H9 (cell line): Measurements from ENCODE around the gene CDC27. TPM values are rescaled to one million over a fixed set of nuclear protein-coding genes. Genes with fewer than 3 reads are reported as not detected.
"Not testable (repeated sequence)": the region's sequence is repeated elsewhere in the genome, so short reads cannot be mapped to it uniquely, and the experiment has no call there.

Experiments used
- DNase-seq: peaks from one replicate; pipeline ENCODE4 v3.0.0-alpha.2; 2017
- H2AFZ ChIP-seq: one replicate; pipeline ENCODE4 v1.6.1; 2013; ENCODE audit warnings: mild to moderate bottlenecking, low read length, control low read depth, moderate library complexity
- H2AK5ac ChIP-seq: 2 replicates; pipeline ENCODE4 v1.6.1; 2013; ENCODE audit warnings: low read length, control low read depth, mixed read lengths; ENCODE audit not compliant: insufficient read length
- H2BK120ac ChIP-seq: one replicate; pipeline ENCODE4 v1.6.1; 2013; ENCODE audit warnings: low read depth, mild to moderate bottlenecking, low read length, control low read depth, inconsistent platforms; ENCODE audit not compliant: poor library complexity, severe bottlenecking
- H2BK12ac ChIP-seq: 2 replicates; pipeline ENCODE4 v1.6.1; 2013; ENCODE audit warnings: low read length, control low read depth, mixed read lengths, low read depth; ENCODE audit not compliant: insufficient read length
- H2BK15ac ChIP-seq: 2 replicates; pipeline ENCODE4 v1.6.1; 2013; ENCODE audit warnings: low read depth, low read length, control low read depth
- H2BK20ac ChIP-seq: one replicate; pipeline ENCODE4 v1.6.1; 2013; ENCODE audit warnings: low read depth, mild to moderate bottlenecking, low read length, control low read depth, inconsistent platforms; ENCODE audit not compliant: poor library complexity, severe bottlenecking
- H2BK5ac ChIP-seq: 2 replicates; pipeline ENCODE4 v1.6.1; 2013; ENCODE audit warnings: low read length, control low read depth, mixed read lengths; ENCODE audit not compliant: insufficient read length
- H3K14ac ChIP-seq: 2 replicates; pipeline ENCODE4 v1.6.1; 2013; ENCODE audit warnings: low read length, control low read depth; ENCODE audit not compliant: insufficient read depth
- H3K18ac ChIP-seq: 2 replicates; pipeline ENCODE4 v1.6.1; 2013; ENCODE audit warnings: low read depth, mild to moderate bottlenecking, mixed read lengths, low read length, control low read depth; ENCODE audit not compliant: insufficient read length
- H3K23ac ChIP-seq: 2 replicates; pipeline ENCODE4 v1.6.1; 2013; ENCODE audit warnings: low read length, control low read depth, mixed read lengths, low read depth; ENCODE audit not compliant: insufficient read length
- H3K23me2 ChIP-seq: 2 replicates; pipeline ENCODE4 v1.6.1; 2013; ENCODE audit warnings: low read depth, mild to moderate bottlenecking, mixed read lengths, low read length, control low read depth; ENCODE audit not compliant: insufficient read length, poor library complexity, severe bottlenecking
- H3K27ac ChIP-seq: 2 replicates; pipeline ENCODE4 v1.5.1; 2013; ENCODE audit warnings: low read length, control low read depth, mixed read lengths, low read depth; ENCODE audit not compliant: insufficient read length
- H3K27me3 ChIP-seq: 2 replicates; pipeline ENCODE4 v1.6.1; 2013; ENCODE audit warnings: low read length, control low read depth, inconsistent platforms; ENCODE audit not compliant: insufficient read depth
- H3K4ac ChIP-seq: 2 replicates; pipeline ENCODE4 v1.6.1; 2013; ENCODE audit warnings: low read depth, mild to moderate bottlenecking, control low read depth, inconsistent platforms, low read length, moderate library complexity
- H3K4me1 ChIP-seq: 2 replicates; pipeline ENCODE4 v1.6.1; 2013; ENCODE audit warnings: low read length, control low read depth, inconsistent platforms; ENCODE audit not compliant: insufficient read depth
- H3K4me2 ChIP-seq: 2 replicates; pipeline ENCODE4 v1.6.1; 2013; ENCODE audit warnings: low read length, control low read depth, mixed read lengths; ENCODE audit not compliant: insufficient read length, insufficient read depth
- H3K56ac ChIP-seq: 2 replicates; pipeline ENCODE4 v1.6.1; 2013; ENCODE audit warnings: low read depth, mild to moderate bottlenecking, mixed read lengths, low read length, control low read depth; ENCODE audit not compliant: insufficient read length
- H3K79me1 ChIP-seq: 2 replicates; pipeline ENCODE4 v1.6.1; 2013; ENCODE audit warnings: low read depth, mild to moderate bottlenecking, moderate library complexity, low read length, control low read depth, inconsistent platforms; ENCODE audit not compliant: insufficient read depth, poor library complexity, severe bottlenecking
- H3K79me2 ChIP-seq: 2 replicates; pipeline ENCODE4 v1.6.1; 2013; ENCODE audit warnings: low read length, control low read depth, inconsistent platforms; ENCODE audit not compliant: insufficient read depth
- H3K9ac ChIP-seq: 2 replicates; pipeline ENCODE4 v1.6.1; 2013; ENCODE audit warnings: low read length, control low read depth, mixed read lengths; ENCODE audit not compliant: insufficient read length; ENCODE audit errors: extremely low read depth
- H3K9me3 ChIP-seq: one replicate; pipeline ENCODE4 v1.6.1; 2013; ENCODE audit warnings: low read depth, low read length, inconsistent platforms; ENCODE audit not compliant: control insufficient read depth
- H3T11ph ChIP-seq: one replicate; pipeline ENCODE4 v1.6.1; 2013; ENCODE audit warnings: mild to moderate bottlenecking, low read length, control low read depth, inconsistent platforms
- H4K20me1 ChIP-seq: one replicate; pipeline ENCODE4 v1.6.1; 2013; ENCODE audit not compliant: control insufficient read depth, insufficient read length, insufficient read depth
- H4K5ac ChIP-seq: 2 replicates; pipeline ENCODE4 v1.6.1; 2013; ENCODE audit warnings: low read depth, mild to moderate bottlenecking, mixed read lengths, low read length, control low read depth; ENCODE audit not compliant: insufficient read length
- H4K8ac ChIP-seq: replicated peaks from 2 replicates; pipeline ENCODE4 v1.6.1; 2013; ENCODE audit warnings: low read length, control low read depth, mixed read lengths, low read depth; ENCODE audit not compliant: insufficient read length
- H4K91ac ChIP-seq: 2 replicates; pipeline ENCODE4 v1.6.1; 2013; ENCODE audit warnings: low read depth, mild to moderate bottlenecking, moderate library complexity, mixed read lengths, low read length, control low read depth; ENCODE audit not compliant: insufficient read length
- H3K27ac Mint-ChIP-seq, 3 experiments: 2 replicates in 2 of 3; 3 replicates in 1 of 3; pipeline ENCODE4 v1.8.0; 2020 to 2021; ENCODE audit warnings: mixed read lengths in 3 of 3, mild to moderate bottlenecking in 1 of 3, moderate library complexity in 1 of 3
- H3K27me3 Mint-ChIP-seq: 2 replicates; pipeline ENCODE4 v1.8.0; 2021; ENCODE audit warnings: low read depth, mild to moderate bottlenecking, moderate library complexity, mixed read lengths
- H3K36me3 Mint-ChIP-seq, 3 experiments: 2 replicates in 2 of 3; 3 replicates in 1 of 3; pipeline ENCODE4 v1.8.0; 2020 to 2021; ENCODE audit warnings: low read depth in 3 of 3, mixed read lengths in 3 of 3; ENCODE audit not compliant: insufficient read depth in 1 of 3
- H3K4me1 Mint-ChIP-seq, 2 experiments: 2 replicates each; pipeline ENCODE4 v1.8.0; 2020; ENCODE audit warnings: mixed read lengths in 2 of 2
- H3K4me3 Mint-ChIP-seq, 2 experiments: 2 replicates in 1 of 2; 3 replicates in 1 of 2; pipeline ENCODE4 v1.8.0; 2020 to 2021; ENCODE audit warnings: mild to moderate bottlenecking in 2 of 2, mixed read lengths in 2 of 2, moderate library complexity in 1 of 2
- H3K9me3 Mint-ChIP-seq, 2 experiments: 2 replicates in 1 of 2; 3 replicates in 1 of 2; pipeline ENCODE4 v1.8.0; 2020; ENCODE audit warnings: mild to moderate bottlenecking in 2 of 2, mixed read lengths in 2 of 2, moderate library complexity in 1 of 2
- WGBS: extraction: QIAGEN DNeasy Blood & Tissue Kit; methylation state at CpG from one replicate; pipeline ENCODE4 v1.1.7; 2013; ENCODE audit warnings: missing lambda C conversion rate, low lambda C conversion rate, mixed read lengths; ENCODE audit not compliant: insufficient read length; ENCODE audit errors: extremely low coverage; 5-methylcytosine and 5-hydroxymethylcytosine counted together
- total RNA-seq: library from RNA; stranded (reverse); gene quantifications from 2 replicates; pipeline ENCODE4 v1.2.1, GENCODE V29; 2021
- TF ChIP-seq, protein P1 (sequence below): fragments of 200-600 bp; sonication (generic); conservative IDR thresholded peaks from 3 replicates; pipeline ENCODE4 v1.8.0; 2021; ENCODE audit warnings: antibody characterized with exemption, mild to moderate bottlenecking

Gene CDC27
- total RNA-seq, 1 experiment from 2014 or later = 82.5 TPM

DNA sequence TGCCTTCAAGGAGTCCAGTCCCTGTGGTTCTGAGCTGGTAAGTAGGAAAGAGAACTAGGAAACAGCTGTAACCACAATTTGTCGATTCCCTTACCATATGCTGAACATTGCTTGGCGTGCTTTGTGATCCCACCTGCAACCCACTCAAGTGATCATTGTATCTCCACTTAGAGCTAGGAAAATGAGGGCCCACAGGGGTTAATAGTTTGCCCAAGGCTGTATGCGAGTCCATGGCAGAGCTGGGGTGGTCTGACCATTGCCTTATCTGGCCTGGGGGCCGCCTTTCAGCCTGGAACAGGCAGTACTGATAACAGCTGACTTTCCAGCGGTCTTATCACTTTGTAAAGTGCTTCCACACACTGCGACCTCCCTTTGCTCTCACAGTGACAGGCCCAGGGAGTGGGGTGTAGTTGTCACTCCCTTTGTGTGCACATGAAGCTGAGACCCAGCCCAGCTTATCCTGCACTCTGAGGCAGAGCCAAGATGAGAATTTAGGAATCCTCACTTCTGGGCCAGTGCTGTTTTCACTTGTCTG is 29.9 kb upstream of the CDC27 start:
- Histone ChIP-seq H3K14ac (no peak overlapping the region), H3K4me2 (no peak overlapping the region), H3K27ac (no peak overlapping the region), H3K23ac (no peak overlapping the region), H3K79me1 (no peaks in the 10 kb centered on the region), H2BK5ac (no peak overlapping the region), H2BK15ac (no peak overlapping the region), H2AK5ac (no peak overlapping the region), H4K91ac (no peak overlapping the region), H2BK12ac (no peak overlapping the region), H3K23me2 (no peaks in the 10 kb centered on the region), H4K8ac (no peak overlapping the region), H3K18ac (no peak overlapping the region), H3K9ac (no peak overlapping the region), H3K27me3 (no peaks in the 10 kb centered on the region), H4K5ac (no peak overlapping the region), H2BK120ac (no peak overlapping the region), H3K4me1 (peaks cover 5% of the 10 kb centered on the region; the same call in 1 of the 2 replicates), H3T11ph (no peak overlapping the region), H2AFZ (no peak overlapping the region), H3K79me2 (no peaks in the 10 kb centered on the region), H4K20me1 (no peaks in the 10 kb centered on the region), H3K4ac (no peak overlapping the region), H3K56ac (no peak overlapping the region), H3K9me3 (no peaks in the 10 kb centered on the region), H2BK20ac (no peak overlapping the region)
- Mint-ChIP-seq H3K4me1 (peaks cover 15 to 20% of the 10 kb centered on the region in 2 experiments), H3K27ac (no peak overlapping the region), H3K4me3 (no peak overlapping the region), H3K36me3 (peaks cover 0 to 6% (median 2%) of the 10 kb centered on the region in 3 experiments; a peak in 3 of 7 replicates), H3K27me3 (peaks cover 21% of the 10 kb centered on the region), H3K9me3 (peaks cover 4 to 14% of the 10 kb centered on the region in 2 experiments)
- no CpG with 5 or more reads among the region's 6 CpGs for WGBS
- TF ChIP-seq, protein P1, sequence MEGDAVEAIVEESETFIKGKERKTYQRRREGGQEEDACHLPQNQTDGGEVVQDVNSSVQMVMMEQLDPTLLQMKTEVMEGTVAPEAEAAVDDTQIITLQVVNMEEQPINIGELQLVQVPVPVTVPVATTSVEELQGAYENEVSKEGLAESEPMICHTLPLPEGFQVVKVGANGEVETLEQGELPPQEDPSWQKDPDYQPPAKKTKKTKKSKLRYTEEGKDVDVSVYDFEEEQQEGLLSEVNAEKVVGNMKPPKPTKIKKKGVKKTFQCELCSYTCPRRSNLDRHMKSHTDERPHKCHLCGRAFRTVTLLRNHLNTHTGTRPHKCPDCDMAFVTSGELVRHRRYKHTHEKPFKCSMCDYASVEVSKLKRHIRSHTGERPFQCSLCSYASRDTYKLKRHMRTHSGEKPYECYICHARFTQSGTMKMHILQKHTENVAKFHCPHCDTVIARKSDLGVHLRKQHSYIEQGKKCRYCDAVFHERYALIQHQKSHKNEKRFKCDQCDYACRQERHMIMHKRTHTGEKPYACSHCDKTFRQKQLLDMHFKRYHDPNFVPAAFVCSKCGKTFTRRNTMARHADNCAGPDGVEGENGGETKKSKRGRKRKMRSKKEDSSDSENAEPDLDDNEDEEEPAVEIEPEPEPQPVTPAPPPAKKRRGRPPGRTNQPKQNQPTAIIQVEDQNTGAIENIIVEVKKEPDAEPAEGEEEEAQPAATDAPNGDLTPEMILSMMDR = no peak
- DNase-seq = no peak

DNA sequence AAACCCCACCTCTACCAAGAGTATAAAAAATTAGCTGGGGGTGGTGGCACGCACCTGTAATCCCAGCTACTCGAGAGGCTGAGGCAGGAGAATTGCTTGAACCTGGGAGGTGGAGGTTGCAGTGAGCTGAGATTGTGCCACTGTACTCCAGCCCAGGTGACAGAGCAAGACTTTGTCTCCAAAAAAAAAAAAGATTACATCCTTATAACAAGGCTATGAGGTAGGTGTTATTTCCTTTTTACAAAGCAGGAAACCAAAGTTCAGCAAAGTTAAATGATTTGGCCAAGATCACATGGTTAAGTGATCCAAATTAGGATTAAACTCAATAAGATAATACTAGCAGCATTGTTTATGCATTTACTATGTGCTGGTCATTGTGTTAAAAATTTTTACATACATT is 28.2 kb upstream of the CDC27 start:
- H3K27ac ChIP-seq, H3K79me1 ChIP-seq, H2BK12ac ChIP-seq, H4K5ac ChIP-seq, H3K23me2 ChIP-seq, H2BK120ac ChIP-seq, H2BK20ac ChIP-seq, H3K4me2 ChIP-seq, H3K18ac ChIP-seq, H3K4me1 ChIP-seq, H3K14ac ChIP-seq, H4K91ac ChIP-seq, H3K23ac ChIP-seq, H4K8ac ChIP-seq, H3K4ac ChIP-seq, H3K27me3 ChIP-seq, H3K36me3 Mint-ChIP-seq, H2AFZ ChIP-seq, H2AK5ac ChIP-seq, H2BK5ac ChIP-seq, H2BK15ac ChIP-seq, H3K9me3 ChIP-seq, H3K9ac ChIP-seq, H3K56ac ChIP-seq, H3K79me2 ChIP-seq, H3T11ph ChIP-seq, H4K20me1 ChIP-seq, H3K4me3 Mint-ChIP-seq, H3K27ac Mint-ChIP-seq, DNase-seq, H3K9me3 Mint-ChIP-seq: not testable (repeated sequence)
- no CpG with 5 or more reads among the region's 2 CpGs for WGBS
- Mint-ChIP-seq H3K27me3 (peaks cover 16% of the 10 kb centered on the region), H3K4me1 (peaks cover 19 to 26% of the 10 kb centered on the region in 2 experiments)
